ENCODE data around the gene OCA2.
"Not testable (repeated sequence)": the region's sequence is repeated elsewhere in the genome, so short reads cannot be mapped to it uniquely, and the experiment has no call there.

OCA2 gene

GRCh38 chr15:27797765-27798164 is 301.4 kb downstream of the OCA2 start:
- no peak for DNase-seq

DNA sequence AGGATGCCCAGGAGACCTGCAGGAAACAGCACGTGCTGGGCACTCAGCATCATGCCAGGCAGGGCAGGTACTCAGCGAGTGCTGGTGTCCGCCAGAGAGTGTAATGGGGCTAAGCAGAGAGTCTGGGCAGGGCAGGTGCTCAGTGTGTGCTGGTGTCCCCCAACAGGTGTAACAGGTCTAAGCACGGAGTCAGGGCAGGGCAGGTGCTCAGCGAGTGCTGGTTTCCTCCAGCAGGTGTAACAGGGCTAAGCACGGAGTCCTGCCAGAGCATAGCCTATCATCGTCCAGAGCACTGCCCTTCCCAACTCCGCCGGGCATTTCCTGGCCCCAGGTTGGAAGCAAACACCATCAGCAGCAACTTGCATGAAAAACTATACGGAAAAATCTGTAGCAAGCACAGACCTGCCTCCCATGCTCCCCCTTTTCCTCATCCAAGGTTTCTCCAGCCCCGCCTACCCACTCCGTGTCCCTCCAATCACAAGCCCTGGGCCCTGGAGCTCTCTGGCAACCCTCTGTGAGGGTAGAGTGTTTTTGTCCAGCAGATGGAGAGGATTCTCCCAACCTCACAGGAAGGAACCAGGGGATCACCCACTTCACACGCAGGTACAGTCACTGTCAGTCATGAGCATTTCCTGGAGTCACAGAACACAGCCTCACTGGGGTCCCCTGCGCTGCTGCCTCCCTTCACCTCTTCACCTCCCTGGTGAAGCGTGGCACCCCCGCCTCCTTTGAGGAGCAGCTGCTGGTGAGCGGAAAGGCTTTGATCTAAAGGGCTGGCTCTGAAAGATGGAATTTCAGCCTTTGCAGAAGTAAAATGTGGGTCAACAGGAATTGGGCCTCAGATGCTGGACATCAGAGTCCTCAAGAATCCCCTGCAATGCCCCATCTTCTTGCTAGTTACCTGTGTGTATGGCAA is 302.5 kb downstream of the OCA2 start:
- DNase-seq: no peak

GRCh38 chr15:27792756-27793264 is 306.3 kb downstream of the OCA2 start:
- no peak for DNase-seq

DNA sequence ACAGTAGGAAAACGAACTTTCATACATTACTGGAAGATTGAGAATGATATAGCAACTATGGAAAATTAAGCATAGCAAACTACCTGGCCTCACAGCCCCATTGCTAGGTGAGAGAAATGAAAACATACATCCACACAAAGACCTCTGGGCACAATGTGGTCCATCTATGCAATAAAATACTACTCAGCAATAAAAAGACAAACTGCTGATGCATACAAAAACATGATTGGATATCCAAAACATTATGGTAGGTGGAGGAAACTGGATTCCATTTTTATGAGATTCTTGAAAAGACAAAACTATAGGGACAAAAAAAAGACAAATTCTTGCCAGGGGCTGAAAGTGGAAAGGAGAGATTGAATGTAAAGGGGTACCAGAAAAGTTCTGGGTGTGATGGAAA is 308.8 kb downstream of the OCA2 start:
- DNase-seq: no peak

DNA sequence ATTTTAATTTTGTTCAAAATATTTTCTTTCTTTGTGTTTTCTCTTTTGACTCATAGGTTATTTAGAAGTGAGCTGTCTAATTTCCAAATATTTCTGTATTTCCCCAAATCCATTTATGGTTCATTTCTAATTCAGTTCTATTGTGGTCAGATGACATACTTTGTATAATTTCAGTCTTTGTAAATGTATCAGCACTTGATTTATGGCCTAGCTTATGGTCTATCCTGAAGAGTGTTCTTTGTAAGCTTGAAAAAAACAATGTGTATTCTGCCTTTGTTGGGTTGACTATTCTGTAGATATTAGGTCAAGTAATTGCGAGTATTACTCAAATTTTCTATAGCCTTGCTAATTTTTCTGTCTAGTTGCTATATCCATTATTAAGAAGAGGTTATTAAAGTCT is 311.2 kb downstream of the OCA2 start:
- DNase-seq: no peak

DNA sequence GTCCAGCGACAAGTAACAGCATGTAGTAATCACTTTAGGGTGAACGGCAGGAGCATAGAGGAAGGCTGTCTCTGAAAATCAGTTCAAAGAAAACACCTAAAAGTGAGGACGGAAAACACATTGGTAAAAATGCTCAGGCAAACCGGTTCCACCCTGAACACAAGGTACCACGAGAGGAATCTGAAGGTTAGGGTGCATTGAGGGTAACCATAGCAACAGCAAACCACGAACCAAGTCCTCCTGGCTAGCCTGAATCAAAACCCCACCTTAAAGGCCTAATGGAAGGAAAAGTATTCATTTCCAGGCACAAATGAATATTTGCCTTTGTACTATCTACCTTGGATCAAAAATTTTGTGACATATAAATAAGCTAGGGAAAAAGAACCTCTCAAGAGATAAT is 315.0 kb downstream of the OCA2 start:
- DNase-seq: no peak

- no peak for DNase-seq
These were observed 315.4 kb downstream of the OCA2 start for GRCh38 chr15:27783678-27784077.

GRCh38 chr15:27782125-27782524 is 317.0 kb downstream of the OCA2 start:
- DNase-seq: no peak

DNA sequence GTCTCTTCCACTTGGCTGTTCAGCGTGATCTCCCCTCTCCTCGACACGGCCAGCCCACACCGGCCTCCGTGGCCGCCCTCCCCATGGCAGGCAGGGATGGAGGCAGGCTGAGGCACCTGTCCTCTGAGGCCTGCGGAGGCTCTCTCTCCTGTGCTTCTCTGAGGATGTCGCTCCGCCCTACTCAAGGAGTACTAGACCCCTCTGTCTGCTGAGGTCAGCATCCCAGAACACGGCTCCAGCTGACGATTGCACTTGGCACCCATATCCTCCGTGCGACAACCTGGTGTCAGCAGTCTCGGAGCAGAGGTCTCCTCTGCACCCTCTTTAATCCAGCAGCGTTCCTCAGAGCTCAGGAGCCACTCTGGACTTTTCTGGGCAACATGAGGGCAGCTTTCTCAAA is 322.6 kb downstream of the OCA2 start:
- no peak for DNase-seq

DNA sequence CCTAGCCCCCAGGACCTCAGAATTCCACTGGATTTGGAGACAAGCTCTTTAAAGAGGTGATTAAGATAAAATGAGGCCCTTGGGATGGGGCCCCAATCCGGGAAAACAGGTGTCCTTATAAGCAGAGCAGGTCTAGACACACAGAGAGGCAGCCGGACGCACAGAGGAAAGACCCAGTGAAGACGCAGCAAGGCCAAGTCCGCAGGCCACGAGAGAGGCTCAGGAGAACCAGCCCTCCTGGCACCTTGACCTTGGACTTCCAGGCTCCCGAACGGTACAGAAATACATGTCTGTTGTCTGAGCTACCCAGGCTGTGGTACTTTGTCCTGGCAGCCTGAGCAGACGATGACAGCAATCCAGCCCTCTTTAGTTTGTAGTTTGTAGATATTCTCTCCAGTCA is 324.5 kb downstream of the OCA2 start:
- no peak for DNase-seq

GRCh38 chr15:27774191-27774590 is 324.9 kb downstream of the OCA2 start:
- DNase-seq: no peak

GRCh38 chr15:27771892-27772291 is 327.2 kb downstream of the OCA2 start:
- no peak for DNase-seq

GRCh38 chr15:27770769-27771554 is 328.2 kb downstream of the OCA2 start:
- no peak for DNase-seq

DNA sequence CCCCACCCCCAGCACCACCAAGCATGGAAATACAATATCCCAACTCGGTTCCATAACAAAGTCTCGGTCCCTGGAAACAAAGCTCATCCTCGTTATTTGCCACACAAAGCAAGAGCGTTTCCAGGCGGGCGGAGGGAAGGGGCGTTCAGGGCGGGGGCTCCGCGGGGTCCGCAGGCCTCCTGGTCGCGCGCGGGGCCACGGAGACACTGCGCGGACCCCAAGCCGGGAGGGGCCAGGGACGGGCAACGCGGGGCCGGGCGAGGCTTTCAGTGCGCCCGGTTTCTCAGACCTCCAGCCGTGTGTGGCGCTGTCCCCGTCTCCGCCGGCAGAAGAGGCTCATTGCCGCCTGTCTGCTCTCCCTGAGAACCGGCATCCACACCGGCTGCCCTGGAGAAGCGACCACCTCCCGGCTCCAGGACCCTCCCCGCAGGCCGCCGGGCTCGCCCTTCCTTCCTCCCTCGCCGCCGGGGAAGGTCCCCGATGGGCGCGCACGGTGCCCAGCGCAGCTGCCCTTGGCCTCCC is 329.0 kb downstream of the OCA2 start:
- DNase-seq: no peak

- no peak for DNase-seq
These were observed 329.5 kb downstream of the OCA2 start for GRCh38 chr15:27769652-27770051.

GRCh38 chr15:27768732-27769475 is 330.2 kb downstream of the OCA2 start:
- DNase-seq: no peak

GRCh38 chr15:27767918-27768640 is 331.0 kb downstream of the OCA2 start:
- no peak for DNase-seq

DNA sequence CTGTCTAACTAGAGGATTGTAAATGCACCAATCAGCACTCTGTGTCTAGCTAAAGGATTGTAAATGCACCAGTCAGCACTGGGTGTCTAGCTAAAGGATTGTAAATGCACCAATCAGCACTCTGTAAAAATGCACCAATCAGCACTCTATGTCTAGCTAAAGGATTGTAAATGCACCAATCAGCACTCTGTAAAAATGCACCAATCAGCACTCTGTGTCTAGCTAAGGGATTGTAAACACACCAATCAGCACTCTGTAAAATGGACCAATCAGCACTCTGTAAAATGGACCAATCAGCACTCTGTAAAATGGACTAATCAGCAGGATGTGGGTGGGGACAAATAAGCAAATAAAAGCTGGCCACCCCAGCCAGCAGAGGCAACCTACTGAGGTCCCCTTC is 331.7 kb downstream of the OCA2 start:
- not testable (repeated sequence) for DNase-seq

DNA sequence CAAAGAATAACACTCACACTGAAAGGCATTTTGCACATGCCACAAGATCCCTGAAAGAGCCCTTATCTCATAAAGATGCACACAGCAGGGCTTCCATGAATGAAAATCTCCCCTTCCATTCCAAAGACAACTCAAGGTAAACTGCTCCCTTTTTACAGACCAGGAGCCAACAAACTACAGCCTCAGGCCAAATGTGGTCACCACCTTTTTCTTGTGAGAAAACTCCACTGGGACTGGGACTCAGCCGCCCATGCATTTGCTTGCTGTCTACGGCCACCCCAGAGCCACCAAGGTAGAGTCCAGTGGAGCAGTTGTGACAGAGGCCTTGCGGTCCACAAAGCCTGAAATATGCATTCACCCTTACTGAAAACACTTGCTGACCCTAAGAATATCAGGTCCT is 334.8 kb downstream of the OCA2 start:
- no peak for DNase-seq

DNA sequence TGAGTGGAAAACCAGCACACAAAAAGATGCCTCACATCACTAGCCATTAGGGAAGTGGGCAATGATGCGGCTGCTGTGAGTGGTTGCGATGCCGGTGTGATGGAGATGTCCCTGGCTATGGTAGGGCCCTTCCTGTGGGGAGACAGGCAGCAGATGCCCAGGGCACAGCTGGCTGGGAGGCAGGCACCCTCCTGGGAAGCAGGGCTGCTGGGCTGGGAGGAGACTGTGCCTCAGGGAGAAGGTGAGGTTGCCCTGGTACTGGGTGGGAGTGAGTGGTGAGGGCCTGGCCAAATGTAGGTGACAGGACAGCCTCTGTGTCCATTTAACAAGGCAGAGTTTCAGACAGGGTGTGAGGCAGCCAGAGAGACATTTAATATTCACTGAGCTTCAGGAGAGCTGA is 335.6 kb downstream of the OCA2 start:
- no peak for DNase-seq

- DNase-seq: no peak
These were observed 336.6 kb downstream of the OCA2 start for GRCh38 chr15:27762471-27762870.

- no peak for DNase-seq
These were observed 342.1 kb downstream of the OCA2 start for GRCh38 chr15:27757052-27757451.

All from NCI-H2171 (cell line).